GM06990 (cell line): ENCODE results near the gene ALK.

ENCODE experiments used
- DNase-seq: peaks from one replicate; pipeline ENCODE4 v3.0.0-alpha.2; 2011; ENCODE audit not compliant: insufficient read length; ENCODE audit errors: extremely low read depth
- H3K27me3 ChIP-seq: replicated peaks from 2 replicates; pipeline ENCODE4 v1.6.0; 2011; ENCODE audit warnings: low read length; ENCODE audit not compliant: control insufficient read depth, insufficient read depth
- H3K36me3 ChIP-seq: 2 replicates; pipeline ENCODE4 v1.5.1; 2011; ENCODE audit warnings: low read length; ENCODE audit not compliant: control insufficient read depth, insufficient read depth
- H3K4me3 ChIP-seq: replicated peaks from 2 replicates; pipeline ENCODE4 v1.5.1; 2011; ENCODE audit warnings: low read depth, mild to moderate bottlenecking, control low read depth, low read length
- TF ChIP-seq, protein P1 (sequence below): IDR thresholded peaks from 2 replicates; pipeline ENCODE4 v1.5.1; 2011; ENCODE audit warnings: low read length, control low read depth, mild to moderate bottlenecking, inconsistent platforms; ENCODE audit not compliant: insufficient read depth, poor library complexity, severe bottlenecking

The ALK gene

DNA sequence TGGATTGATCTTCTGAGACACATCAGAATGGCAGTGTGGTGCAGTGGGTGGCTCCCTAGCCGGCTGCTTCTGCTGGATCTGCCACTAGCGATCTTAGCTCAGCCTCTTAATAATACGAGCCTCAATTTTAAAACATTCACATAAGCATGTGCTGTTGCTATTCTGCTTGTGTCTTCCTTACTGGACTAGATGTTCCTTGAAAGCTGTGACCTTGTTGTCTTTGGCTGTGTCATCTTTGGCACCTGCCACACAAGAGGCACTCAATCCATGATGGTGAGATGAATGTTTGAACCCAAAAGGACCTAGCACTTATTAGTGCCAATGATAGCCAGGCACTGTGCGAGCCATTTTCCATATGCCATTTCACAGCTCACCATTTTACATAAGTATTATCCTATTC, 393.0 kb downstream of the ALK start:
- Histone ChIP-seq H3K27me3 (no peaks in the 10 kb centered on the region; the same call in none of the 2 replicates), H3K36me3 (no peaks in the 10 kb centered on the region), H3K4me3 (no peak overlapping the region)
- DNase-seq = no peak
- TF ChIP-seq, protein P1, sequence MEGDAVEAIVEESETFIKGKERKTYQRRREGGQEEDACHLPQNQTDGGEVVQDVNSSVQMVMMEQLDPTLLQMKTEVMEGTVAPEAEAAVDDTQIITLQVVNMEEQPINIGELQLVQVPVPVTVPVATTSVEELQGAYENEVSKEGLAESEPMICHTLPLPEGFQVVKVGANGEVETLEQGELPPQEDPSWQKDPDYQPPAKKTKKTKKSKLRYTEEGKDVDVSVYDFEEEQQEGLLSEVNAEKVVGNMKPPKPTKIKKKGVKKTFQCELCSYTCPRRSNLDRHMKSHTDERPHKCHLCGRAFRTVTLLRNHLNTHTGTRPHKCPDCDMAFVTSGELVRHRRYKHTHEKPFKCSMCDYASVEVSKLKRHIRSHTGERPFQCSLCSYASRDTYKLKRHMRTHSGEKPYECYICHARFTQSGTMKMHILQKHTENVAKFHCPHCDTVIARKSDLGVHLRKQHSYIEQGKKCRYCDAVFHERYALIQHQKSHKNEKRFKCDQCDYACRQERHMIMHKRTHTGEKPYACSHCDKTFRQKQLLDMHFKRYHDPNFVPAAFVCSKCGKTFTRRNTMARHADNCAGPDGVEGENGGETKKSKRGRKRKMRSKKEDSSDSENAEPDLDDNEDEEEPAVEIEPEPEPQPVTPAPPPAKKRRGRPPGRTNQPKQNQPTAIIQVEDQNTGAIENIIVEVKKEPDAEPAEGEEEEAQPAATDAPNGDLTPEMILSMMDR = no peak

DNA sequence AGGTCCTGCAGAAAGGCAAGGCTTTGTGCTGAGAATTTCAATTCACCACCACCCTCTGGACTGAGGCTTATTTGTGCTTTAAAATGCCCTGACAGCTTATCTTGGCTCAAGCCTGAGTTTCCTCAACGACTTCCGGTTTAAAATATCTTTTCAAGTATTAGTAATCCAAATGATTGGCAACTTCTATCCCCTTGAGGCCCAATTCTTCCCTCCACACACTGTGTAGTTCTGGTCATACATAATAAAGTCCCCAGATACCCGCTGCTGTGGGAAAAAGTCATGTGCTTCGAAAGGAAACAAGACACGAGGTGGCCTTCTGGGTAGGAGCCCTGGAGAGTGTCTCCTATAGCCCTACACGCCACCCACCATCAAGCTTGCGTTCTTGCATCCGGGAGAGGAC, 393.4 kb downstream of the ALK start:
- Histone ChIP-seq H3K4me3 (no peak overlapping the region), H3K36me3 (no peaks in the 10 kb centered on the region), H3K27me3 (no peaks in the 10 kb centered on the region; the same call in none of the 2 replicates)
- no peak for DNase-seq
- TF ChIP-seq, protein P1 = no peak

DNA sequence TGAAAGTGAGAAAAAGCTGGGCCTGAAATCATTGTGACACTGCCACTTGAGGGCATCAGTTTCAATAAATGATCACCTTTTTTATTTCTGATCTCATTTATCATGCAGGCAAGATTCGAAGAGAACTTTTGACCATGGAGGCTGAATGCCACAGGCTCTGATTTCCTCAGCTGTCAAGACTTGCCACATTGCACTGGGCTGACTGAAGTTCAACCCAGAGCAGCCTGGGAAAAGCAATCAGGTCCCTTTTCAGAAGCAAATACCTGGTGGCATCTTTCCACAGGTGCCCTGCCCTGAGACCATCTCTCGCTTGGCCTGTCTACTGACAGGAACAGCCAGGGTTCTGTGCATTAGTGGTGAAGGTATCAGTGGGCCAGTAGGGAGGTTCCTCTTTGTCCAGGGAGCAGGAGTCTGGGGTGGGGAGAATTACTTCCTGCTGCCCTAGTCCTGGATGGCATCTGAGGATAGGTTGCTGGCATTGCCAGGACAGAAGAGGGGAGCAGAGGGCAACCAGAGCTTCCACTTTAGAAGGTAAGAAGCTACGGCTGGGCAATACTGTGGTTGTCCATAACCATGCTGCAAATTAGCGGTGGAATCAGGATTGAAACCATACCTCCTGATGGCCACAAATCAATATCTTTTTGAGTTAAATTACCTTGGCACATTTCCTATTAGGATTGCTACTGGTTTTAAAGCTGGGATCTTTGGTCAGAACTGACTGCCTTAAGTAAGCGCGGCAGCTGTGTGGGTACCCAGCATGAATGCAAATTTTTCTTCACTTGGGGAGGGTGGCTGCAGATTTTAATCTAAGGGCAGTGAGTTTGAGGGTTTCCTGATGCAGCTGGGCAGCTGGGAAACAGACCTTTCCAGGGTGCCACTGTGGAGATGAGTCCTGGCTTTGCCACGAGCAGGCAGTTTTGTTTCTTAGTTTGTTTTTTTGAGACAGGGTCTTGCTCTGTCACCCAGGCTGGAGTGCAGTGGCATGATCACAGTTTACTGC, 394.5 kb downstream of the ALK start:
- Histone ChIP-seq H3K27me3 (no peaks in the 10 kb centered on the region; the same call in none of the 2 replicates), H3K4me3 (no peak overlapping the region), H3K36me3 (no peaks in the 10 kb centered on the region)
- TF ChIP-seq, protein P1 = no peak
- no peak for DNase-seq

DNA sequence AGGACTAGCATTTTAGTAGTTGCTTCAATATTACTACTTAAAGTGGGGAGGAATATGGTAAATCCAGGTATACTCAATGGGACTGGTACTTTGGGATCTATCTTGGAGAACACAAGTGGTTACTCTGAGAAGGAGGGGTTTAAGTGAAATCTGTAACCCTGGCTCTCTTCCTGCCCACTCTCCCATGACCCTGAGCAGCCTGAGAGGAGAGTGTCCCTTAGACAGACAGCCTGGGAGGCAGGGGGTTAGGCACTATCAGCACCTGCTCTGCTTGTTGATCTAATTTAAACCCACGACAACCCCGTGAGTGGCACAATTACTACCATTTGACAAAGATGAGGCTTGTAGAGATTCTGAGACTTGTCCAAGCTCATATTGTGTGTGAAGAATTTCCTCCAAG, 395.5 kb downstream of the ALK start:
- TF ChIP-seq, protein P1 = no peak
- no peaks in the 10 kb centered on the region; the same call in 1 of the 2 replicates for H3K27me3 ChIP-seq
- DNase-seq = no peak
- no peaks in the 10 kb centered on the region for H3K36me3 ChIP-seq
- no peak overlapping the region for H3K4me3 ChIP-seq

DNA sequence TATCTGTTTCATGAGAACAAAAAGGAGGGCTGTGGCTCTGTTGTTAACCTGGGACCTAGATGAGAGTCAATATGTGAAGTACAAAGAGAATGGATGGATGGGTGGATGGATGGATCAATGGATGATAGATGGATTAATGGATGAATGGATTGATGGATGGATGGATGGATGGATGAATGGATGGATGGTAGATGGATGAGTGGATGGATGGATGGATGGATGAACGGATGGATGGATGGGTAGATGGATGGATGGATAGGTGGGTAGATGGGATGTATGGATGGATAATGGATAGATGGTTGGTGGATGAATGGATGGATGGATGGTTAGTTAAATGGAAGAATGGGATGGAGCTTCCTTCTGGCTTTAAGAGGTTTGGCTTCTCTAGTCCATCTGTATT, 396.7 kb downstream of the ALK start:
- TF ChIP-seq, protein P1 = no peak

More for the DNA sequence above, 396.7 kb downstream of the ALK start:
- no peak for DNase-seq
- no peaks in the 10 kb centered on the region; the same call in 1 of the 2 replicates for H3K27me3 ChIP-seq
- no peaks in the 10 kb centered on the region for H3K36me3 ChIP-seq
- no peak overlapping the region for H3K4me3 ChIP-seq
